GM12801 (cell line): ENCODE results near the gene C6orf89.

Experiments used
- TF ChIP-seq, protein P1 (sequence below): IDR thresholded peaks from one replicate; pipeline ENCODE4 v1.5.1; 2011; ENCODE audit warnings: control low read depth; ENCODE audit not compliant: insufficient read length; ENCODE audit errors: extremely low read depth

C6orf89 gene

GRCh38 chr6:36940027-36940426 lies 54.3 kb downstream of the C6orf89 start:
- TF ChIP-seq, protein P1, sequence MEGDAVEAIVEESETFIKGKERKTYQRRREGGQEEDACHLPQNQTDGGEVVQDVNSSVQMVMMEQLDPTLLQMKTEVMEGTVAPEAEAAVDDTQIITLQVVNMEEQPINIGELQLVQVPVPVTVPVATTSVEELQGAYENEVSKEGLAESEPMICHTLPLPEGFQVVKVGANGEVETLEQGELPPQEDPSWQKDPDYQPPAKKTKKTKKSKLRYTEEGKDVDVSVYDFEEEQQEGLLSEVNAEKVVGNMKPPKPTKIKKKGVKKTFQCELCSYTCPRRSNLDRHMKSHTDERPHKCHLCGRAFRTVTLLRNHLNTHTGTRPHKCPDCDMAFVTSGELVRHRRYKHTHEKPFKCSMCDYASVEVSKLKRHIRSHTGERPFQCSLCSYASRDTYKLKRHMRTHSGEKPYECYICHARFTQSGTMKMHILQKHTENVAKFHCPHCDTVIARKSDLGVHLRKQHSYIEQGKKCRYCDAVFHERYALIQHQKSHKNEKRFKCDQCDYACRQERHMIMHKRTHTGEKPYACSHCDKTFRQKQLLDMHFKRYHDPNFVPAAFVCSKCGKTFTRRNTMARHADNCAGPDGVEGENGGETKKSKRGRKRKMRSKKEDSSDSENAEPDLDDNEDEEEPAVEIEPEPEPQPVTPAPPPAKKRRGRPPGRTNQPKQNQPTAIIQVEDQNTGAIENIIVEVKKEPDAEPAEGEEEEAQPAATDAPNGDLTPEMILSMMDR, result no peak

DNA sequence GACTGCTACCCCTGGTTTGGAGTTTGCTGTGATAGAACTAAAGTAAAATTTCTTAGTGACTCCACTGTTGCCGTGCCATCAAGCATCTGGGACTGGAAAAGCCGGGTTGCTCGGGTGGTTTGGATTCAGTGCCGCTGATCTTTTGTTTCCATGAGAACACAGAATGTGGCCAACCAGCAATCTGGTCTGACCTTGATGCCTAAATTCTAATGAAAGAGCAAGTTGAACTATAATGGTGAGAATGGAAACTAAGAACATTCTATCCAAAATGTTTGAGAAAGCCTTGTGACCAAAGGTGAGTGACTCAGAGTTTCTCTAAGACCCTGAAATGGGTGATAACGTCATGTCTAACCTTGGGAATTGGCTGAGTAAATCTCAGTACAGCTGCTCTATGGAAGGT lies 58.9 kb downstream of the C6orf89 start:
- TF ChIP-seq, protein P1, result no peak

DNA sequence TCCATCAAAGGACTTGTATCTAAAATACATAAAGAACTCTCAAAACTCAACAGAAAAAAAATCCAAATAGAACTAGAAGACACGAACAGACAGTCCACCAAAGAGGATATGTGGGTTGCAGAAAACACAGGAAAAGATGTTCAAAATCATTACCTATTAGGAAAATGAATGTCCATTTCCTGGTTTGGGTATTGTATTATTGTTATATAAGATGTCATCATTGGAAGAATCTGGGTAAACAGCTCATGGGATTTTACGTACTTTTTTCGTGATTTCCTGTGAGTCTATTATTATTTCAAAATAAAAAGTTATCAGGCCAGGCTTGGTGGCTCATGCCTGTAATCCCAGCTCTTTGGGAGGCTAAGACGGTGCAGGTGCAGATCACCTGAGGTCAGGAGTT lies 59.5 kb downstream of the C6orf89 start:
- TF ChIP-seq, protein P1, result no peak

DNA sequence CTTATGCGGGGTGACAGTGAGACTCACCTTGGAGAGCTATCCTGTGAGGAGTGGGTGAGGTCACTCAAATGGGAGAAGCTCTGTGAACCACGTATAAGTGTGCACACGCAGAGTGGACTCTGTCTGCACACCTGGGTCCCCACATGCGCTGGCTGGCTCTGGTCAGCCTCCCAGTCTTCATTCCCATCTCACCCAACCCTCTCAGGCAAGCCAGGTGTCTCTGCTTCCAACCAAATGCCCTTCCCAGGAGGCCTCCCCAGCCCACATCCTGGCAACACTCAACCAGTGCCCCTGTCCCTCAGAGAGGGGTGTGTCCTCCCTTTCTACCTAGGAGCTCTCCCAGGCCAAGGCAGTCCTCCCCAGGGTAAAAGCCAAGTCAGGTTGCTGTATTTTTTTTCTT lies 60.8 kb downstream of the C6orf89 start:
- TF ChIP-seq, protein P1, result no peak

DNA sequence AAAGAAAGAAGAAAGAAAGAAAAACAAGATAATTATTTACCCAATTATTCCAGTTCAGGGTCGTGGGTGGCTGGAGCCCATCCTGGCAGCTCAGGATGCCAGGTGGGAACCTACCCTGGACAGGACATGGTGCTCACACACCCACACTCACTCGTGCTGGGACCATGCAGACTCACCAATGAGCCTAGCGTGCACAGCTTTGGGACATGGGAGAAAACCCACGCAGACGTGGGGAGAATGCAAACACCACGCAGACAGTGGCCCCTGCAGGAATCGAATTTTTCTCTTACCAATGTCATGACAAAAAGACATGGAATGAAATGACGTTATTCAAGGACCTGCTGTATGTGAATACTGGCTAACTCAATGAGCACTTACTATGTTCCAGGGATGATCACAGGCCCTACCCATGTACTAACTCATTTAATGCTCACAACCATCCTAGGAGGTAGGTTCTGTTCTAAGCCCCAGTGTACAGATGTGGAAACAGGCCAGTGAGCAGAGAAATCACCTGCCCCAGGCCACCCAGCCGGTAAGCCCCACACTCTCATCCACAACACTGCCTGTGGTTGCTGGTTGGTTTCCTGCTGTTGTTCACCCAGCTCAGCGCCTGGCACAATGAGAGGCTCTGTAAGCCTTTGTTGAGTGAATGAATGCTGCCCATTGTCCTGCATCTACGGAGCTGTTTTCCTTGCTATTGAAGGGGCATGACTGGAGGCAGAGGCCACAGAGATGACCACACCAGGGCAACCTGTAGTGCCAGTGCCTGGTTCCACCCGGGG lies 62.0 kb downstream of the C6orf89 start:
- TF ChIP-seq, protein P1, result no peak

DNA sequence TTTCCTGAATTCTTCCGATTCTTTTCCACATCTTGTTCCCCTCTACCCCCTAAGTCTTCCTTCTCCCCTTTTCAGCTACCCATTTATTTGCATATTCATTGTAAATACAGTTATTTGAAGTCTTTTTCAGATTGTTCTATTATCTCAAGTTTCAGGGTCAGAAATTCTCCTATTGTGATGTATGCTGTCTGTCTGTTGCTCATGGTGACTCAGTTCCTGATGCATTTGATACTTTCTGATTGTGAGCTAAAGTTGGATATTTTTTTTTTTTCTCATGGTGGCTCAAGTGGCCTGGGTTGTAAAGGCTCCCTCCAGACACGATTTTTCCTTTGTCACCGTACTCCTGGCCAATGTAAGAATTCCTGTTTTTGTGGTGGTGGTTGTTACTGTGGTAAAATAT lies 63.9 kb downstream of the C6orf89 start:
- TF ChIP-seq, protein P1, result no peak

GRCh38 chr6:36953931-36954261 lies 68.1 kb downstream of the C6orf89 start:
- TF ChIP-seq, protein P1, result no peak
